H1 (cell line): Measurements from ENCODE around the gene NUDT1. TPM values are rescaled to one million over a fixed set of nuclear protein-coding genes. Genes with fewer than 3 reads are reported as not detected.

ENCODE experiments used
- CTCF ChIA-PET: fragments of 300-600 bp; sonication (Branson Sonifier 250); formaldehyde crosslinking; loops from one replicate; lab custom pipeline; 2021; ENCODE audit not compliant: partially characterized antibody; lab: Charles Lee
- POLR2A ChIA-PET: fragments of 300-600 bp; sonication (Branson Sonifier 250); formaldehyde crosslinking; loops from one replicate; lab custom pipeline; 2021; ENCODE audit warnings: inconsistent platforms; ENCODE audit not compliant: partially characterized antibody; lab: Charles Lee
- DNase-seq, 2 experiments: peaks; one replicate each; pipeline versions ENCODE4 v3.0.0 to v3.0.0-alpha.2; 2010 to 2022; ENCODE audit warnings: low spot score in 2 of 2, low read depth in 1 of 2, mixed read lengths in 1 of 2
- FAIRE-seq: peaks from 2 replicates; lab custom pipeline; 2011; peaks lifted over from hg19 to GRCh38; lab: Jason Lieb, UNC
- H2AFZ ChIP-seq: 2 replicates; pipeline ENCODE4 v1.8.1; 2012; ENCODE audit warnings: low read length, inconsistent platforms
- H2AK5ac ChIP-seq: 2 replicates; pipeline ENCODE4 v1.6.1; 2013; ENCODE audit warnings: low read depth, low read length
- H2BK120ac ChIP-seq: replicated peaks from 2 replicates; pipeline ENCODE3; 2013; ENCODE audit warnings: low read depth, low read length, inconsistent platforms
- H2BK12ac ChIP-seq: 2 replicates; pipeline ENCODE4 v1.6.1; 2013; ENCODE audit warnings: low read depth, low read length
- H2BK15ac ChIP-seq: 2 replicates; pipeline ENCODE4 v1.6.1; 2013; ENCODE audit warnings: low read length
- H2BK20ac ChIP-seq: 2 replicates; pipeline ENCODE4 v1.6.1; 2013; ENCODE audit warnings: low read length
- H2BK5ac ChIP-seq: 2 replicates; pipeline ENCODE4 v1.6.1; 2013; ENCODE audit warnings: low read depth, low read length
- H3K14ac ChIP-seq: 2 replicates; pipeline ENCODE4 v1.6.1; 2013; ENCODE audit warnings: inconsistent platforms; ENCODE audit not compliant: insufficient read length
- H3K18ac ChIP-seq: 2 replicates; pipeline ENCODE4 v1.6.1; 2013; ENCODE audit warnings: low read length; ENCODE audit errors: extremely low read depth
- H3K23ac ChIP-seq: 2 replicates; pipeline ENCODE4 v1.6.1; 2013; ENCODE audit warnings: inconsistent platforms; ENCODE audit not compliant: insufficient read length
- H3K23me2 ChIP-seq: 2 replicates; pipeline ENCODE4 v1.6.1; 2013; ENCODE audit warnings: low read depth, low read length
- H3K27ac ChIP-seq: 2 replicates; pipeline ENCODE4 v1.6.1; 2011; ENCODE audit warnings: low read depth, low read length, inconsistent platforms
- H3K27me3 ChIP-seq, 4 experiments: replicated peaks in 1 of 4; 1 replicate in 1 of 4; 2 replicates in 3 of 4; pipeline versions ENCODE4 v1.6.1 to v1.8.1; 2011 to 2013; ENCODE audit warnings: low read length in 3 of 4, mild to moderate bottlenecking in 3 of 4, inconsistent platforms in 2 of 4, mixed read lengths in 2 of 4, moderate library complexity in 1 of 4; ENCODE audit not compliant: control insufficient read depth in 3 of 4, insufficient read depth in 3 of 4; ENCODE audit errors: extremely low read depth in 1 of 4
- H3K36me3 ChIP-seq, 4 experiments: 2 replicates each; pipeline versions ENCODE4 v1.6.1 to v1.8.1; 2011 to 2013; ENCODE audit warnings: mild to moderate bottlenecking in 4 of 4, low read length in 3 of 4, moderate library complexity in 2 of 4, control low read depth in 1 of 4, inconsistent platforms in 1 of 4; ENCODE audit not compliant: insufficient read depth in 4 of 4, control insufficient read depth in 2 of 4
- H3K4ac ChIP-seq: replicated peaks from 2 replicates; pipeline ENCODE3; 2013; ENCODE audit warnings: low read length, low read depth, mixed read lengths, inconsistent platforms; ENCODE audit not compliant: insufficient read length
- H3K4me1 ChIP-seq, 4 experiments: replicated peaks in 1 of 4; 1 replicate in 1 of 4; 2 replicates in 3 of 4; pipeline versions ENCODE4 v1.6.1 to v1.8.1; 2011 to 2013; ENCODE audit warnings: low read length in 3 of 4, inconsistent platforms in 2 of 4, mixed read lengths in 1 of 4; ENCODE audit not compliant: insufficient read depth in 4 of 4, control insufficient read depth in 3 of 4
- H3K4me2 ChIP-seq, 2 experiments: 2 replicates each; pipeline versions ENCODE4 v1.6.1 to v1.8.1; 2011 to 2013; ENCODE audit warnings: low read depth in 2 of 2, low read length in 2 of 2, control low read depth in 1 of 2, inconsistent platforms in 1 of 2, mild to moderate bottlenecking in 1 of 2; ENCODE audit not compliant: insufficient read depth in 1 of 2
- H3K4me3 ChIP-seq, 4 experiments: fragments of 200-600, 300-600 bp in 1 of 4; sonication (generic), shearing (Covaris generic), sonication (Bioruptor Twin) in 1 of 4; 2 replicates each; pipeline versions ENCODE4 v1.5.1 to v1.8.1; 2011 to 2016; ENCODE audit warnings: low read length in 4 of 4, low read depth in 3 of 4, control low read depth in 2 of 4, inconsistent platforms in 2 of 4, mild to moderate bottlenecking in 2 of 4, mixed read lengths in 1 of 4, moderate library complexity in 1 of 4; ENCODE audit not compliant: insufficient read depth in 2 of 4; ENCODE audit errors: extremely low read depth in 1 of 4
- H3K56ac ChIP-seq: replicated peaks from 2 replicates; pipeline ENCODE3; 2013; ENCODE audit warnings: low read depth, mild to moderate bottlenecking, mixed read lengths, low read length, inconsistent platforms; ENCODE audit not compliant: insufficient read length
- H3K79me1 ChIP-seq: 2 replicates; pipeline ENCODE4 v1.6.1; 2013; ENCODE audit warnings: low read depth, low read length, control low read depth
- H3K79me2 ChIP-seq, 2 experiments: 2 replicates each; pipeline versions ENCODE4 v1.6.1 to v1.8.1; 2012 to 2013; ENCODE audit warnings: low read length in 2 of 2, mild to moderate bottlenecking in 2 of 2, inconsistent platforms in 1 of 2; ENCODE audit not compliant: insufficient read depth in 2 of 2, control insufficient read depth in 1 of 2
- H3K9ac ChIP-seq, 4 experiments: replicated peaks in 1 of 4; 1 replicate in 1 of 4; 2 replicates in 3 of 4; pipeline versions ENCODE4 v1.6.1 to v1.8.1; 2011 to 2013; ENCODE audit warnings: low read depth in 3 of 4, low read length in 3 of 4, control low read depth in 2 of 4, mild to moderate bottlenecking in 2 of 4, moderate library complexity in 2 of 4, inconsistent platforms in 1 of 4; ENCODE audit errors: extremely low read depth in 1 of 4
- H3K9me3 ChIP-seq, 2 experiments: 2 replicates each; pipeline versions ENCODE4 v1.6.1 to v1.8.1; 2012 to 2013; ENCODE audit warnings: mild to moderate bottlenecking in 2 of 2, moderate library complexity in 2 of 2, control low read depth in 1 of 2, inconsistent platforms in 1 of 2, low read depth in 1 of 2, low read length in 1 of 2, mixed read lengths in 1 of 2; ENCODE audit not compliant: insufficient read depth in 2 of 2
- H4K20me1 ChIP-seq, 2 experiments: replicated peaks in 1 of 2; 2 replicates each; pipeline versions ENCODE3 to v1.8.1; 2011 to 2013; ENCODE audit warnings: inconsistent platforms in 2 of 2, low read length in 2 of 2, mild to moderate bottlenecking in 1 of 2; ENCODE audit not compliant: insufficient read depth in 2 of 2, control insufficient read depth in 1 of 2
- H4K5ac ChIP-seq: 2 replicates; pipeline ENCODE4 v1.6.1; 2013; ENCODE audit warnings: low read length, low read depth, mixed read lengths, inconsistent platforms; ENCODE audit not compliant: insufficient read length
- H4K8ac ChIP-seq: 2 replicates; pipeline ENCODE4 v1.8.0; 2013; ENCODE audit warnings: mild to moderate bottlenecking, moderate library complexity, low read length, inconsistent platforms; ENCODE audit not compliant: insufficient read depth; ENCODE audit errors: extremely low read depth
- H4K91ac ChIP-seq: replicated peaks from 2 replicates; pipeline ENCODE3; 2013; ENCODE audit warnings: low read length, mixed read lengths, inconsistent platforms; ENCODE audit not compliant: insufficient read length
- BRCA1 ChIP-seq: IDR thresholded peaks from 2 replicates; pipeline ENCODE4 v1.6.1; 2012; ENCODE audit warnings: low read depth, low read length, improper control_type of control experiment
- CHD2 ChIP-seq: IDR thresholded peaks from 2 replicates; pipeline ENCODE4 v1.6.1; 2012; ENCODE audit warnings: low read length, improper control_type of control experiment
- HDAC6 ChIP-seq: IDR thresholded peaks from one replicate; pipeline ENCODE4 v1.7.1; 2012; ENCODE audit warnings: low read depth, mild to moderate bottlenecking, inconsistent platforms, low read length, moderate library complexity
- RAD21 ChIP-seq, 2 experiments: IDR thresholded peaks in 1 of 2; conservative IDR thresholded peaks in 1 of 2; 2 replicates each; pipeline ENCODE4 v1.6.1; 2011; ENCODE audit warnings: low read depth in 2 of 2, low read length in 2 of 2, improper control_type of control experiment in 1 of 2, inconsistent platforms in 1 of 2, mild to moderate bottlenecking in 1 of 2, moderate library complexity in 1 of 2
- YY1 ChIP-seq: IDR thresholded peaks from 2 replicates; pipeline ENCODE4 v1.6.1; 2011; ENCODE audit warnings: low read depth, mild to moderate bottlenecking, low read length
- WGBS, 2 experiments: shearing (Covaris generic) in 1 of 2; methylation state at CpG; one replicate each; pipeline versions ENCODE4 v1.1.6 to v1.1.7; 2013 to 2015; ENCODE audit warnings: low lambda C conversion rate in 2 of 2, mixed read lengths in 2 of 2, inconsistent platforms in 1 of 2, low coverage in 1 of 2, missing lambda C conversion rate in 1 of 2; ENCODE audit not compliant: insufficient replicate concordance in 2 of 2, insufficient coverage in 1 of 2, insufficient read length in 1 of 2; ENCODE audit errors: extremely low coverage in 1 of 2, missing lambda C conversion rate in 1 of 2; 5-methylcytosine and 5-hydroxymethylcytosine counted together
- polyA plus RNA-seq, 7 experiments: library from polyadenylated mRNA; depleted of rRNA in 3 of 7; stranded (reverse) in 5 of 7; unstranded in 2 of 7; fragments of >200 nt in 5 of 7; fragments of 200-250 nt in 2 of 7; gene quantifications; 1 replicate in 5 of 7; 2 replicates in 1 of 7; 4 replicates in 1 of 7; pipeline versions ENCODE4 v1.2.1 to v1.2.3, GENCODE V29; 2011 to 2013; ENCODE audit warnings: missing spikeins in 2 of 7, mixed read lengths in 2 of 7
- total RNA-seq: library from RNA; stranded (reverse); fragmentation: NEBNext Ultra II Directional; extraction: Animal tissue kit (Norgen Biotek cat#: 25700); gene quantifications from 2 replicates; pipeline ENCODE4 v1.2.1, GENCODE V29; 2021

Gene NUDT1
- total and polyA plus RNA-seq, 2 of the 8 experiments (the other 6 are each of a cell fraction or from before 2014, with no cell fraction given) = 76.1 to 89.5 TPM

- no peak overlapping the region for H4K5ac ChIP-seq
- no peak overlapping the region for H3K4me2 ChIP-seq
- no peak overlapping the region for H2AFZ ChIP-seq
- DNase-seq = no peak
- H3K9me3 ChIP-seq = no peaks in the 10 kb centered on the region
- no peak overlapping the region for H4K8ac ChIP-seq
- H3K23ac ChIP-seq = no peak overlapping the region
- H3K27ac ChIP-seq = no peak overlapping the region
- POLR2A ChIA-PET = no interaction called here
- peaks cover 4% of the 10 kb centered on the region; the same call in 1 of the 2 replicates for H3K79me1 ChIP-seq
- peaks cover 4 to 18% (median 10%) of the 10 kb centered on the region in 4 experiments; a peak in 6 of 8 replicates for H3K36me3 ChIP-seq
- TF ChIP-seq HDAC6 = no peak
- TF ChIP-seq YY1 = no peak
- no peak for TF ChIP-seq RAD21 (IDR thresholded peaks at IDR 0.05 in 1 of 2, conservative IDR thresholded peaks at IDR 0.05 in 1 of 2; ENCODE audit: low read depth in 2 of 2, low read length in 2 of 2)
- TF ChIP-seq BRCA1 = no peak
- TF ChIP-seq CHD2 = no peak
- no peak overlapping the region for H2BK120ac ChIP-seq
- H2BK20ac ChIP-seq = no peak overlapping the region
- no peak overlapping the region for H2AK5ac ChIP-seq
- H2BK5ac ChIP-seq = no peak overlapping the region
- H4K91ac ChIP-seq = no peak overlapping the region
- FAIRE-seq = no peak
- H3K4me3 ChIP-seq = no peak overlapping the region
- H4K20me1 ChIP-seq = peaks cover 12 to 24% of the 10 kb centered on the region in 2 experiments
- H3K56ac ChIP-seq = no peak overlapping the region
- H3K9ac ChIP-seq = no peak overlapping the region
- H3K4ac ChIP-seq = no peak overlapping the region
- CTCF ChIA-PET = interaction anchor here (0.7 to 0.9 kb wide), 2 partner anchors 77 to 143 kb away, joined by 3 read pairs; no protein-coding TSS in a partner anchor
- no peaks in the 10 kb centered on the region for H3K23me2 ChIP-seq
- no peaks in the 10 kb centered on the region for H3K4me1 ChIP-seq
- H2BK12ac ChIP-seq = no peak overlapping the region
- 93% methylated on average over 16 of the region's 16 CpGs; no CpG with 5 or more reads in 1 of the 2 experiments for WGBS, 2 experiments
- no peak overlapping the region for H3K18ac ChIP-seq
- H3K27me3 ChIP-seq = no peaks in the 10 kb centered on the region
- H2BK15ac ChIP-seq = no peak overlapping the region
- H3K14ac ChIP-seq = no peak overlapping the region
- H3K79me2 ChIP-seq = peaks cover 0 to 3% of the 10 kb centered on the region in 2 experiments; a peak in 1 of 4 replicates
Measured at GRCh38 chr7:2205036-2205780, 36.8 kb upstream of the NUDT1 start.
